Bone marrow (tissue), 2 donors: Measurements from ENCODE around the gene TMCC1.
"Not testable (repeated sequence)": the region's sequence is repeated elsewhere in the genome, so short reads cannot be mapped to it uniquely, and the experiment has no call there.

Experiments used
- DNase-seq, 2 donors: peaks; one replicate each; lab custom pipeline; 2025; lab: John Stamatoyannopoulos, UW

The TMCC1 gene

DNA sequence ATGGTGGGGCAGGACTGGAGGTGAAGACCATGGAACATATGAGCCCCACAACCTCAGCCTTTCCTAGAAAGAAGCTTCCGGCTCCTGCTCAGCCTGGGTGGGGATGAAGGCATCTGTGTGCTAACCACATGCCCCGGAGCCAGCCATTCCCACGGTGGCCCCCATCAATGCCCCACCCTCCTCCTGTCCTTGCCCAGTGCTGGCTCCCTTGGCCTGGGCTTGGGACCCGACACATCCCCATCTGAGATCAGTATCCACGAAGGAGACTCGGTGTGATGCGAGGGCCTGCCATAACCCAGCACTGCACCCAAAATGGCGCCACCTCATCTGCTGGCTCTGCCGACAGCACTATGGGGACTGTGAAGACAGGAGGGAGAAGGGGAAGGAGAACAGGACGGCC lies 270.6 kb downstream of the TMCC1 start:
- DNase-seq: no peak

DNA sequence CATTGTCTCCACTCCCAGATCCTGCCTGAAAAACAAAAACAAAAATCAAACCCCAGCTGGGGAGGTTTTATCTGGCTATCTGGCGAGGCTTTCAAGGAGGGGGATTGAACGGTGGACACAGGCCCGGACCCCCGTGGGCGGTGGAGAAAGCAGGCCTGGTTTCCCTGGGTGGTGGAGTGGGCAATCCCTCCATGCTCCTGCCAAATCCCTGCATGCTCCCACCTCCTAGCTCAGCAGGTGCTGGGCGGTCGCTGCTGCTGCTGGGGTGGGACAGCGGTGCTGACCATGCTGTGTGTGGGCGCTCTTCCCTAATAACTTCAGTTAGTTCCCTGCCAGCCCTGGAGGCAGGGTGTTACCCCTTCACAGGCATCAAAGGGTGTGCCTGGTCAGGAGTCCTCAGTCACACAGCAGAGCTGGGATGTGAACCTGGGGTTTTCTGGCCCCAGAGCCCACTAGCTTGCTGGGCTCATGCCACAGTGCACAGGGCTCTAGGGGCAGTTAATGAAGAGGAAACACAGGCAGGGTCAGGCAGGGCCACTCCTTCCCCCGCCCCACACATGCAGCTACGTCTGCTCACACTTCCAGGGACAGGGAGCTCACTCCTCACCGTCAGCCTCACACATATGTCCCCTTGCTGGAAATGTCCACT lies 271.2 kb downstream of the TMCC1 start:
- no peak for DNase-seq

DNA sequence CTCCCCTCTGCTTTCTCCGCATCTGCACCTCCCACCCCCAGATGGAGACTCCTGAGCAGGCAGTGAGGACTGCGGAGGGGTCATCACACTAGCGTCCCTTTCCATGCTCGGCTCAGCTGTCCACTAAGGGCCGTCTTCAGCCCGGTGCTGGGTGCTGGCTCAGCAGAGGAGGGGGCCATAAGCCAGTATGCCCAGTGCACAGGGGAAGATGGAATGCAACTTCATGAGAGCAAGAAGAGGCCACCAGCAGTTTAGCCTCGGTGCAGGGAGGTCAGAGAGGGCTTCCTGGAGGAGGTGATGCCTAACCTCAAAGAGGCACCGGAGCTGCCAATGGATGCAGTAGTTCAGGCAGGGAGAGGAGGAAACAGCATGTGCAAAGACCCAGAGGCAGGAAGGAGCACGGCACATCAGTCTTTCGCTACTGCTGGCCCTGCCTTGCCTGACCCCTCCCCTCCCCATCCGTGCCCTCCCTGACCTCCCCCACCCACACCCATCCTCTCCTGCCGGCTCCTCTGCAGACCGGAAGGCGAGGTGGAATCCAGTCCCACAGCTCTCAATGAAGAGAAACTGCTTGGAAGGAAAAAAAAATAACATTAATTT lies 271.8 kb downstream of the TMCC1 start:
- no peak for DNase-seq

DNA sequence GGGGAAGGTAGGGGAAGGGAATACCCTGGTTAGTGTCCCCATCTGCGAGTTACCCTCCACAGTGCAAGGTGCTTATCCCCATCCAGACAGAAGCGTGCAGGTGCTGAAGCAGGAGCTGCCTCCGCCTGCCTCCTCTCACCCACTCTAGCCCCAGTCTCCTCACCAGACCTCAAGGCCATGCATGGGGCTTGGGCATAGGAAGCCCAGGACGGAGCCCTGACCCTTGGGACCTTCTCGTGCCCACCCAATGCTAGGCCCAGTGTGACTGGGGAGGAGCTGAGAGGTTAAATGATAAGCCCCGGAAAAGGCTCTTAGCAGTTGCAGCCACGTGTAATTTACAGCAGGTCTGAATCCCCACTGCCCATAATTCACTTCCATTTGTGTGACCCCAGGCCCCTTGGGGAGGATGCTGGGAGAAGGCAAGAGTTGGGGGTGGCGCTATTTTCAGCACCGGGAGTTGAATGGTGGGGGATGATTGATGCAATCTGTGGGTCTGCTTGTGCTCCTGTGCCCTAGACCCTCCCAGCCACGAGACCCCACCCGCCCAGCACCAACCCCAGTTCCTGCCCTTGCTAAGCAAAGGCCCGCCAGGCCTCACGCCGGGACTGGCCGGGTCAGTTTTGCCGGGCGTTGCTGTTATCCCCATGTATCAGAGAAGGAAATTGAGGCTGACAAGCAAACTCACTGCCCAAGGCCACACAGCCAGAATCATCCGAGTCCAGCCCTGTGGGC lies 272.5 kb downstream of the TMCC1 start:
- no peak for DNase-seq

DNA sequence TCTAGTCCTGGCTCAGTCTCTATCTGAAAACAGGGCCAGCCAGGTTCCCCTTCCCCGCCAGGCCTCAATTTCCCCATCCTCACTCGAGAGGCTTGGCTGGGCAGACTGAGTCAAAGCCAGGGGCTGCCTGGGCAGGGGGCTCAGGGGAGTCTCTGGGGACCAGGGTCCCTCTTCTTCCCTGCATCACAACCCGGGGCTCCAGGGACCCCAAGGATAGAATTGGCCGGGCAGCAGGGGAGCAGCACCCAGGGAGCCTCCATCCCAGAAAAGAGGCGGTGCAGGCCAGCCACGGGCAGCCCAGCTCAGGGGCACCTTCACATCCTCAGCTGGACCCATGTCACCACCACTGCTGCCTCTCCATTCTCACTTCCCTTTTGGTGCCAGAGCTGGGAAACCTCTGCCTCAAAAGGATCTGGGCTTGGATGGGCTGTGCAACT lies 273.8 kb downstream of the TMCC1 start:
- no peak for DNase-seq

DNA sequence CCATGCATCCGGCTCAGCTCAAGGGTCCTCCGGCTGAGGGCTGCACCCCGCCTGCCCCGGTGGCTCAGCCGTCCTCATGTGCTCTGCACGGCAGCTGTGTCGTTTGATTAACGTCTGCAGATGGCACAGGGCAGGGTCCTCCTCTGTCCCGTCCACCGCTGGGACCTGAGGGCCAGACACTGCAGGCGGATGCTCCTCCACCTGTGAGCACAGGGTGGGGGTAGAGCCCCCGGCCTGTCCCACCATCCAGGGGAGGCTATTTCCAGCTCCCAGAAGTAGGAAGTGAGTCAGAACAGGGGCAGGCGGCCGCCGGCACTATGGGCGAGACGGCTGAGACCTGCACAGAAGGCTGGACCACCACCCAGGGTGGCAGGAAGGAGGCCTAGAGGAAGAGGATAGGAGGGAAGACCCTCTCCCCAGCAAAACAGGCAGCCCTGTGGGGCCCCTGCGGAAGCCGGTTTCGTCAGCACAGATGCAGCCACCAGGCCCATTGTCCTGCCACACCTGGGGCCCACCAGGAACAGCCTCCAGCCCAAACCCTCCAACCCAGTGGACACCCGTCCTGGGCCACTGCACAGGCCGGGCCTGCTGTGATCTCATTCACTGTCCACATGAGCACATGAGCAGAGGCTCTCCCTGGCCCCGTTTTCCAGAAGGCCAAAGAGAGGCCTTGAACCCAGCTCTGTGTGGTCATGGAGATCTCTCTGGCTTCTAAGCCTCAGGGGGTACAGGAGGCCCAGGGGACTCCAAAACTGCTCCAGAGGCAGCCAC lies 274.4 kb downstream of the TMCC1 start:
- peak in 1 of 2 donors; percentile 23 for DNase-seq

DNA sequence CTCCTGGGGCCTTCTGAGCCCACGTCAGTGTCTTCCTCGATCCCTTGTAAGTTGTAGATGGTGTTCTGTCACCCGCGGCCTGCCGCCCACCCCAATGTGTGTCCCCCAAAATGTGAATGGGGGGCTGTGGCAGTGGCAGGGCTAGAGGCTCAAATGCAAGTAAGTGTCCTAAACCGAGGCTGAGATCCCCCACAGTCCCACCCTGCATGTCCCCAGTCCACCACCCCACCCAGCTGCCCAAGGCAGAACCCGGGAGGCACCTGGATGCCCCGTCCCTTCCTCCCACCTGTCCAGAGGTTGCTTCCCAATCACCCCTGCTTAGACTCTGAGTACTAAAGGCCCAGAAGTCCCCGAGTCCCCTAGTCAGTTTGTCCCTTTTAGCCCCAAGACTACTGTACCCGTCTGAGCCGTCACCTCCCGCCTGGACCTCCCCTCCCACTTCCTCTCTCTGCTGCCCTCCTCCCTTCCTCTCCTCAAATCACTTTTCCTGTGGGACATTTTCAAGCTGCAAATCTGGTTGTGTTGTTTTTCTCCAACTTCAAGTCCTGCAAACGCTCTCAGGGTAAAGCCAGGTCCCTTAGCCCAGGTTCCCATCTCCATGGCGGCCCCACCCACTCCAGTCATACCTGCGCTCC lies 275.2 kb downstream of the TMCC1 start:
- no peak for DNase-seq

DNA sequence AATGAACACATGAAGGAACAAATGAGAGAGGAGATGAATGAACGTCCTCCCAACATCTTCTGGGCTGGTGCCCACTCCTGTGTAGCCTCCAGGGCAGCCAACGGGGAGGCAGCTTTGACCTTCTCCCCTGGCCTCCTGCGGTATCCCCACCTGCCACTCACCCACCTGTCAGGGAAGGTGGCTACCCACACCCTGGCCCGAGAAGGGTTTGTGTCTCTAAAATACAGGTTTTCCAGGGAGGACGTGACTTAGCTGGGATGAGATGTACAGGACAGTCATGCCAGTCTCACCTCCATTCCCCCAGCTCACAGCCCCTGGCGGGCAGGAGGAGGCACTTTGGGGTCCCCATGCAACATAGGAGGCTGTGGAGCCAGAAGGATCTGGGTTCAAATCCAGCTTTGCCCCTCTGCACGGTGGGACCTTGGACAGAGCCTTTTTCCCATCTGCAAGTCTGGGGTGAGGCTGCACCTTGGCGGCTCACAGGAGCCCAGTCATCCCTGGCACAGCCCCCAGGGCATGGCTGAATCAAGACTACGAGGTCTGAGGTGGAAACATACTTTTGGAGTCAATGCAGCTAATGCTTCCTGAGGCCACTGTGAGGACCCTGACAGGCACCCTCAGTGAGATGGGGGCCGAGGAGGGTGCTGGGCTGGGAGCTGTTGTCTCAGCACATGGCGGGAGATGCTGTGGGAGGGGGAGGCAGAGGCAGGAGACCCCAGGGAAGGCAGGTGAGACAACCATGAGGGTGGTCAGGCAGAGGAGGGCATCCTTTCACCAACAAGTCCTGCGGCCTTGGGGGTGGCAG lies 275.9 kb downstream of the TMCC1 start:
- no peak for DNase-seq

DNA sequence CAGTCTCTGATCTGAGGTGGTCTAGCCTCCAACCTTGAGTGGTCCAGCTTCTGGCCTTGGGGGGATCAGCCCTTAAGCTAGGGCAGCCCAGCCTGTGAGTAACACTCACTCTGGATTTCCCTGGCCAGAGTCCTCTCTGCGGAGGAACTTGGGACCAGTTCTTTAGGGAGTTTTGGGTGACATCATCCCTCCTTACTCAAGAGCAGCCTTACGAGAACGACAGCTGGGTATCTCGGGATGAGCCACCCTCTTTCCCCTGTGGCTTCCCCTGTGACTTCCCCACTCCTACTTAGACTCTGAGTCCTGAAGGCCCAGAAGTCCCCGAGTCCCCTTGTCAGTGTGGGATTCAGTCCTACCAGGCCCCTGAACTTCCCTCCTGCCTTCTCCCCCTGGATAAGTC lies 276.8 kb downstream of the TMCC1 start:
- peak in 1 of 2 donors; percentile 36 for DNase-seq

DNA sequence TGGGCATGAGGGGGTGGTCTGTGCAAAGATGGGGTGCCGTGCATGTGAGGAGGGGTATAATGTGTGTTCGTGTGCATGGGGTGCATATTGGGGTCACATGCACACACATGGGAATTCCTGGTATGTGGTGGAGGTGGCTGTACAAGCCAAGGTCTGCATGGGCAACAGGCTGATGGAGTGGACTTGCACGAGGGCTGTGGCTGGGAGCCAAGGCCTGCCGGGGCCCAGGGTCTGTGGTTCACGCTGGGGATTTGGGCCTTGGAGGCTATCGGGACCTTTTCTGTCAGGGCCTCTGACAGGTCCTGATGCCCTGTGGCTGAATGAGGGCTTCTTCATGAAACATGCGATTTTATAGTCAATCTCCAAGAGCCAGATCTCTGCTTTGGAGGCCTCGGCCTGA lies 277.2 kb downstream of the TMCC1 start:
- DNase-seq: no peak

DNA sequence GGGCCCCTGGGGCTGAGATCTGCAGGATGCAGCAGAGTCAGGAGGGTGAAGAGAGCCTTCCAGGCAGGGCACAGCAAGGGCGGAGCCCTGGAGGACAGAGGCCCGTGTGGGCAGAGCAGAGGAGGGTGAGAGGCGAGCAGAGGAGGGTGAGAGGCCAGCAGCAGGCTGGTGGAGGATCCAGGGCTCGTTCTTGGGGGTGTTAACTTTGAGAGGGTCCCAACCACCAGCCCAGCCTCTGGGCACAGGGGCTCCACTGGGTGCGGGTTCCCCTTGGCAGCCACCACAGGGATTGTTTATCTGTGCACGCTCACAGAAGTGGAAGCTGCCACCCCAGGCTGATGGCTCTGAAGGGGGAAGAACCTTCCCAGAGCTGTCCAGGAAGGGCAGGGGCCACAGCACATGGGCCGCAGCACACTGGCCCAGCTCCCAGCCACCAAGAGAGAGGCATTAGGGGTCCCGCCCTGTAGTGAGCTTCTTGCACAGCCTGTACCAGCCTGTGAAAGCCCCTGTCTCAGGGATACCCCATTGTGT lies 277.7 kb downstream of the TMCC1 start:
- no peak for DNase-seq

DNA sequence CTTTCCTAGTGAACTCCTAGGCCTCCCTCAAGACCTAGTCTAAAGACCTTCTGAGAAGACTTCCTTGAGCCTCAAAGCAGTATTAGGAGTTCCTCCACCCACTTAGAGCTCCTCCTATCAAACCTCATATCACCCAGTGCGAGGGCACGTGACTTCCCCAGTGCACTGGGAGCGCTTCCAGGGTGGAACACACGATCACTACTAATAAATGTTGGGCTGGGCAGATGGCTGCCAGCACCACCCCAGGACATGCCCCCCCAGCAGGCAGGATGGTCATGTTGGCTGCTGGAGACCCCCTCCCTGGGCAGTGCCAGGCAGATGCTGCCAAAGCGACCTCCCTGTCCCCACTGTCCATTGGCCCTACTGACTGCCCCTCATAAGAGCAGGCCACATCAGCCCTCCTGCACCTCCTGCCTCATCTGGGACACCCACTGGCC lies 278.6 kb downstream of the TMCC1 start:
- DNase-seq: no peak

DNA sequence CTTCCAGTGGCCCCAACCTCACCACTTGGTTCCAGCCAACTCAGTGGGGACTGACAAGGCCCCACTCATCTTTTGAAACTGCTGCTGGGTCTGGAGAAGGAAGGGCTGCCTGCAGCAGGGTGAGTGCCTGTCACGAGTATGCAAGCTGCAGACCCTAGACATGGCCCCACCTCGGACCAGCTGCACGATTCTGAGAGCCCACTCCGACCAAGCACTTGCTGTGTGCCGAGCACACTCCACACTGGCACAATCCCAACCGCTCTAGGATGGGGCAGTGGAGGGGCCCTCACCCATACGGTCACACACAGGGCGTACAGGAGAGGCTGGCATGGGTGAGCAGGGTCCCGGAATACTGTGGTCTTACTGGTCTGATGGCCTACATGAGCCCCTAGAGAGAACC lies 279.1 kb downstream of the TMCC1 start:
- DNase-seq: no peak

DNA sequence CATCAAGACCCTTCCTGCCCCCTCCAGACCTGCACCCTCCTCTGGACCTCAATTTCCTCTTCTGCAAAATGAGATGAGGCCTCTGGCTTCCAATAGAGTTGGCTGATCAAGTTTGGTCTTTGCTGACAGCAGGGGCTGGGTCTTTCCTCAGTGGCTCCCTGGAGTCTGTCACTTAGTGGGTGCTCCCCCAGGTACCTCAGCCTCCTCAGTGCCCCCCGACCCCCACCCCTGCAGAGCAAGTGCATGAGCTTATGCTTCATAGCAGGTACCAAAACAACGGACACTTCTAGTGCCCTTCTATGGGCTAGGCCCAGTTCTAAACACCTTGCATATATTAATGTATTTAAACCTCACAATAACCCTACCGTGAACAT lies 280.2 kb downstream of the TMCC1 start:
- no peak for DNase-seq

DNA sequence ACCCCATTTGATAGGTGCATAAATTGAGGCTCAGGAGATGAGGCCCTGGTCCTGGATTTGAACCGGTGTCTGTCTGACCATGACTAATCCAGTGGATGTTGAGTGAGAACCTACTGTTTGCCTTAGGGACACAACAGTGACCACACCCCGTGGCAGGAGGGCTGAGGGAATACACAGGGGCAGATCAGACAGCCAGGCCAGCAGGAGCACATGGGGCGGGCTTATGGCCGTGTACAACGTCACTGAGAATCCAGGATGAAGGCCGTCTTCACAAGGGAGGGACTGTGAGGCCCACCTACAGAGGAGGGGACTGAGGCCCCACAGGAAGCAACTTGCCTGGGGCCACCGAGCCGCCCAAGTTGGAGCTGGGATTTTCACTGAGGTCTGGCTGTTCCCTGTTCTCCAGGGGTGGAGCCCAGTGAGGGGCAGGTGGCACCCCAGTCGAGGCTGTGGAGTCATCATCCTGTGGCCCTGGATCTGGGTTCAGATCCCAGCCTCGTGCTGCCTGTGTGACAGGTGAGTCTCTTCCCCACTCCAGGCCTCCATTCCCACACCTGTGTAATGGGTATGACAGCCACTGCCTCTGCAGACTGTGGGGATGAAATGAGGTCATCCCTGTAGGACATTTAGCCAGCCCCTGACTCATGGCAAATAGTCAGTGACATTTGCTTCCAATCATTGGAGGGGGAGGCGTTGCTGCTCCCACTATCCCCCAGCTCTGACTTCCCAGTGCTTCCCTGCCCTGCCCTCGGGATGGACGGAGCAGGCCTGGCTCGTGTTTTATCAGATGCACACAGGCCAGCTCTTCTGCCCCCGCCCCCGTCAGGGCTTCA lies 280.8 kb downstream of the TMCC1 start:
- DNase-seq: no peak

DNA sequence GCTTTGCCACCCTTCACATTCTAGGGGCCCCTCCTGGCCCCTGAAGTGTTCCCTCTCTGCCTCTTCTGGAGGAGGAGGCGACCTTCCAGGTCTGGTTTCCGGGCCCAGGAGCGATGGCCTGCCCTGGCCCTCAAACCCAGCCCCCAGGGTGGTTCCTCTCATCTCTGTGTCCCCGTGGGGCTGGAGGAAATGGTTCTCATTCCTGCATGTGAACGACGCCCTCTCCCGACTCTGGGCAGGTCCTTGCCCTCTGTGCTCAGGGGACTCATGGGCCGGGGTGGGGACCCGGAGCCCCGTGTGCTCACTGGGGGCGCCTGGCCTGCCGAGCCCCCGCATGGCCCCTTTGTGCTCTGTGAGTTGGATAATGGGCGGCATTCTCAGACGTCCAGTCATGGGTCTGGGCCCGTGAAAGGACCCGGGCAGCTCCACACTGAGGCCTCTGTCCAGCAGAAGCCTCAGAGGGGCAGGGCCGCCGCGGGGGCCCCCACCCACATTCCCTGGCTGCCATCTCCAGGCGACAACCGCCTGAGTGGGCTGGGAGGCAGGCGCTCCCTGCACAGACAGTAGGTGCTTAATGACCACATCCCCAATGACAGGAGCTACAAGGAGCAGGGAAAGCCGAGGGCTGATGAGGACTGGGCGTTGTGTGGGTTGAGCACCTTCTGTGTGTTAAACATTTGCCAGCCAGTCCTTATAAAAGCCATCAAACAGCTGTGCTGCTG lies 281.5 kb downstream of the TMCC1 start:
- no peak for DNase-seq

DNA sequence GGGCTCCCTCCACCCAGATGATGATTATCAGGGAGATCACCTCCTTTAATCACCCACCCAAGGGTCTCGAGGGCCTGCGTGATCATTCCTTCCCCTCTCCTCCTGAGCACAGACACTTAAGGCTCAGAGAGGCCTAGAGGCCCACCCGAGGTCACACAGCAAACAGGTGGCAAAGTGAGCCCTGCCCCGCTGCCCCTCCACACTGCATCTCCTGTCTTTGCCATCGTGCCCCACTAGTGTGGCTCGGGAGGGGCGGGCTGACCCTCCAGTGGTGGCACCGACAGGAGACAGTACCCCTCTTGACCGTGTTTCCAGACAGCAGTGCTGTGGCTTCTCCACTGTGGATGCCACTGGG lies 282.1 kb downstream of the TMCC1 start:
- no peak for DNase-seq

DNA sequence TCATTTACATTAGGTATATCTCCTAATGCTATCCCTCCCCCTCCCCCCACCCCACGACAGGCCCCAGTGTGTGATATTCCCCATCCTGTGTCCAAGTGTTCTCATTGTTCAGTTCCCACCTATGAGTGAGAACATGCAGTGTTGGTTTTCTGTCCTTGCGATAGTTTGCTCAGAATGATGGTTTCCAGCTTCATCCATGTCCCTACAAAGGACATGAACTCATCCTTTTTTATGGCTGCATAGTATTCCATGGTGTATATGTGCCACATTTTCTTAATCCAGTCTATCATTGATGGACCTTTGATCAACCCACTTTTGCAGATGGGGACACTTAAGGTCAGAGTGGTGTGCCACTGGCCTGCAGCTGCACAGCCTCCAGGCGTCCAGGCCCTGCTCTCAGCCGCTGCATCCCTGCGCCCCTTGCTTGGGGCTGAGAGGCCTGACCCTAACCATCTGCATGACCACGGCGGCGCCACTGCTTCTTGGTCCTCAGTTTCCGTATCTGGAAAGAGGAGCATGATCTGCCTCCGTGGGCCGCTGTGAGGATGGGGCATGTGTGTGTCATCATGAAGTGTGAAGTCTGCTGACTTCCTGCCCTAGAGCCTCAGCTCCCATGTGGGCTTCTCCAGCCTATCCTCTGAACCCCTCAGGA lies 282.6 kb downstream of the TMCC1 start:
- not testable (repeated sequence) for DNase-seq

DNA sequence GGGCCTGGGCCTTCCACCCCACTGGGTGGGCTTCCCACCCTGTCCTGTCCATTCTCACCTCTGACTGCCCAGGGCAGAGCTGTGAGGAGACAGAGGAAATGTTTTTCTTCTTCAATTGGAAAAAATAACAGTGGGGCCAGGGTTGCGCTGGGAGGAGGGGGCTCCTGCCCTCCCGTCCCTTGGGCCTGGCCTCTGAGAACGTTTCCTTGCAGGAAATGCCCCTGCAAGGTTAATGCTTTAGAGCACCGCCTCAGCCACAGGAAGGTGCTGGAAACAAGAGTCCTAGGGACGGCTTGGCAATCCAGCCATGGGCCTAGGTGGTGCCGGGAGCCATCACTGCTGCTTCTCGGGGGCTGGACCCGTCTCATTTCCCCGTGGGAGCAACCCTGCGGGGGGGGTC lies 283.2 kb downstream of the TMCC1 start:
- DNase-seq: no peak
